H4 (cell line): ENCODE measurements around the gene HM13. TPM values are rescaled to one million over a fixed set of nuclear protein-coding genes. Genes with fewer than 3 reads are reported as not detected.
"Not testable (repeated sequence)": the region's sequence is repeated elsewhere in the genome, so short reads cannot be mapped to it uniquely, and the experiment has no call there.

Source experiments
- DNase-seq: peaks from one replicate; pipeline ENCODE4 v3.0.0-alpha.2; 2015; ENCODE audit warnings: low spot score
- total RNA-seq: library from RNA; depleted of rRNA; stranded (reverse); fragments of >200 nt; shearing (Covaris generic); gene quantifications from 2 replicates; pipeline ENCODE4 v1.2.3, GENCODE V29; 2014

HM13 gene
- total RNA-seq, 1 experiment from 2014 or later: 109 TPM

GRCh38 chr20:31587545-31588389, 73.5 kb downstream of the HM13 start:
- DNase-seq: no peak

- DNase-seq: no peak
These were observed 76.5 kb downstream of the HM13 start for GRCh38 chr20:31590717-31591225.

- DNase-seq: peak; percentile 99
These were observed 79.2 kb downstream of the HM13 start for GRCh38 chr20:31593221-31594001.

GRCh38 chr20:31594002-31594557, 79.8 kb downstream of the HM13 start:
- no peak for DNase-seq

- DNase-seq: peak; percentile 50
These were observed 80.5 kb downstream of the HM13 start for GRCh38 chr20:31594558-31595379.

GRCh38 chr20:31595380-31595653, 81.1 kb downstream of the HM13 start:
- no peak for DNase-seq

- DNase-seq: peak; percentile 98
These were observed 81.6 kb downstream of the HM13 start for GRCh38 chr20:31595654-31596411.

GRCh38 chr20:31596412-31596715, 82.1 kb downstream of the HM13 start:
- DNase-seq: not testable (repeated sequence)

GRCh38 chr20:31596831-31597480, 82.7 kb downstream of the HM13 start:
- DNase-seq: peak; percentile 51

- DNase-seq: no peak
These were observed 83.2 kb downstream of the HM13 start for GRCh38 chr20:31597481-31597855.

- DNase-seq: no peak
These were observed 88.2 kb downstream of the HM13 start for GRCh38 chr20:31602431-31602778.

- peak; percentile 93 for DNase-seq
These were observed 88.7 kb downstream of the HM13 start for GRCh38 chr20:31602779-31603441.

- peak; percentile 99 for DNase-seq
These were observed 89.8 kb downstream of the HM13 start for GRCh38 chr20:31603822-31604566.

GRCh38 chr20:31604567-31605030, 90.4 kb downstream of the HM13 start:
- no peak for DNase-seq

GRCh38 chr20:31605031-31605901, 91.0 kb downstream of the HM13 start, which contains the start of gene ID1:
TSS of gene ID1 (plus strand) at chr20:31605289. CDS start at chr20:31605388, 99 bp downstream.
- DNase-seq: peak; percentile 96

GRCh38 chr20:31605902-31606803, 91.9 kb downstream of the HM13 start:
- DNase-seq: no peak
